HEK293 (cell line): ENCODE measurements around the gene NUP153.

Experiments used
- TF ChIP-seq, protein P1 (sequence below): fragments of 450-650 bp; formaldehyde crosslinking; IDR thresholded peaks from 2 replicates; pipeline ENCODE4 v1.5.1; 2016; ENCODE audit warnings: missing biosample characterization, missing genetic modification characterization
- TF ChIP-seq, protein P2 (sequence below): fragments of 450-650 bp; formaldehyde crosslinking; IDR thresholded peaks from 2 replicates; pipeline ENCODE4 v1.5.1; 2016; ENCODE audit warnings: missing biosample characterization, missing genetic modification characterization, low read depth

DNA sequence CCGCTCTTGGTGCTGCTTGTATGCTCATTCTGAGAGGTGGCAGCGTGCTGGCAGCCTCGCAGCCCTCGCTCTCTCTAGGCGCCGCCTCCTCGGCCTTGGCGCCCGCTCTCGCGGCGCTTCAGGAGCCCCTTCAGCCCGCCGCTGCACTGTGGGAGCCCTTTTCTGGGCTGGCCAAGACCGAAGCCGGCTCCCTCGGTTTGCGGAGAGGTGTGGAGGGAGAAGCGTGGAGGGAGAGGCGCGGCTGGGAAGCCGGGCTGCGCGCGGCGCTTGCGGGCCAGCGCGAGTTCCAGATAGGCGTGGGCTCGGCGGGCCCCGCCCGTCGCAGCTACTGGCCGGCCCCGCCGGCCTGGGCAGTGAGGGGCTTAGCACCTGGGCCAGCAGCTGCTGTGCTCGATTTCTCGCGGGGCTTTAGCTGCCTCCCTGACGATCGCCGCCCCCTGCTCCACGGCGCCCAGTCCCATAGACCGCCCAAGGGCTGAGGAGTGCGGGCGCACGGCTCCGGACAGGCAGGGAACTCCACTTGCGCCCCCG lies 126.1 kb downstream of the NUP153 start:
- TF ChIP-seq, protein P1, sequence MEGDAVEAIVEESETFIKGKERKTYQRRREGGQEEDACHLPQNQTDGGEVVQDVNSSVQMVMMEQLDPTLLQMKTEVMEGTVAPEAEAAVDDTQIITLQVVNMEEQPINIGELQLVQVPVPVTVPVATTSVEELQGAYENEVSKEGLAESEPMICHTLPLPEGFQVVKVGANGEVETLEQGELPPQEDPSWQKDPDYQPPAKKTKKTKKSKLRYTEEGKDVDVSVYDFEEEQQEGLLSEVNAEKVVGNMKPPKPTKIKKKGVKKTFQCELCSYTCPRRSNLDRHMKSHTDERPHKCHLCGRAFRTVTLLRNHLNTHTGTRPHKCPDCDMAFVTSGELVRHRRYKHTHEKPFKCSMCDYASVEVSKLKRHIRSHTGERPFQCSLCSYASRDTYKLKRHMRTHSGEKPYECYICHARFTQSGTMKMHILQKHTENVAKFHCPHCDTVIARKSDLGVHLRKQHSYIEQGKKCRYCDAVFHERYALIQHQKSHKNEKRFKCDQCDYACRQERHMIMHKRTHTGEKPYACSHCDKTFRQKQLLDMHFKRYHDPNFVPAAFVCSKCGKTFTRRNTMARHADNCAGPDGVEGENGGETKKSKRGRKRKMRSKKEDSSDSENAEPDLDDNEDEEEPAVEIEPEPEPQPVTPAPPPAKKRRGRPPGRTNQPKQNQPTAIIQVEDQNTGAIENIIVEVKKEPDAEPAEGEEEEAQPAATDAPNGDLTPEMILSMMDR: no peak
- TF ChIP-seq, protein P2, sequence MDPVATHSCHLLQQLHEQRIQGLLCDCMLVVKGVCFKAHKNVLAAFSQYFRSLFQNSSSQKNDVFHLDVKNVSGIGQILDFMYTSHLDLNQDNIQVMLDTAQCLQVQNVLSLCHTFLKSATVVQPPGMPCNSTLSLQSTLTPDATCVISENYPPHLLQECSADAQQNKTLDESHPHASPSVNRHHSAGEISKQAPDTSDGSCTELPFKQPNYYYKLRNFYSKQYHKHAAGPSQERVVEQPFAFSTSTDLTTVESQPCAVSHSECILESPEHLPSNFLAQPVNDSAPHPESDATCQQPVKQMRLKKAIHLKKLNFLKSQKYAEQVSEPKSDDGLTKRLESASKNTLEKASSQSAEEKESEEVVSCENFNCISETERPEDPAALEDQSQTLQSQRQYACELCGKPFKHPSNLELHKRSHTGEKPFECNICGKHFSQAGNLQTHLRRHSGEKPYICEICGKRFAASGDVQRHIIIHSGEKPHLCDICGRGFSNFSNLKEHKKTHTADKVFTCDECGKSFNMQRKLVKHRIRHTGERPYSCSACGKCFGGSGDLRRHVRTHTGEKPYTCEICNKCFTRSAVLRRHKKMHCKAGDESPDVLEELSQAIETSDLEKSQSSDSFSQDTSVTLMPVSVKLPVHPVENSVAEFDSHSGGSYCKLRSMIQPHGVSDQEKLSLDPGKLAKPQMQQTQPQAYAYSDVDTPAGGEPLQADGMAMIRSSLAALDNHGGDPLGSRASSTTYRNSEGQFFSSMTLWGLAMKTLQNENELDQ (tag by site-specific recombination): no peak
